Measurements from ENCODE around the gene LRCH1. TPM values are rescaled to one million over a fixed set of nuclear protein-coding genes. Genes with fewer than 3 reads are reported as not detected.

The LRCH1 gene
- total RNA-seq, 4 donors from 2014 or later = 13.6 to 29.7 (median 18.5) TPM

- peaks cover 0 to 7% (median 0%) of the 10 kb centered on the region in 4 donors for H3K4me1 ChIP-seq
- H3K9me3 ChIP-seq = no peaks in the 10 kb centered on the region
- TF ChIP-seq POLR2A (IDR thresholded peaks at IDR 0.05) (no peak), CTCF (IDR thresholded peaks at IDR 0.05) (no peak)
- H3K27ac ChIP-seq = peak overlapping the region in 1 of 4 donors; percentile 19
- no peaks in the 10 kb centered on the region for H3K27me3 ChIP-seq
- H3K36me3 ChIP-seq = peaks cover 0 to 54% (median 0%) of the 10 kb centered on the region in 3 donors
- no peak for DNase-seq
- H3K4me3 ChIP-seq = no peak overlapping the region
Measured at GRCh38 chr13:46698014-46698413, 145.0 kb downstream of the LRCH1 start.

GRCh38 chr13:46698910-46699460 lies 146.0 kb downstream of the LRCH1 start:
- Histone ChIP-seq H3K27me3 (no peaks in the 10 kb centered on the region), H3K36me3 (peaks cover 0 to 50% (median 0%) of the 10 kb centered on the region in 3 donors), H3K27ac (no peak overlapping the region), H3K4me1 (peaks cover 0 to 7% (median 0%) of the 10 kb centered on the region in 4 donors), H3K9me3 (no peaks in the 10 kb centered on the region), H3K4me3 (no peak overlapping the region)
- DNase-seq = no peak
- TF ChIP-seq POLR2A (IDR thresholded peaks at IDR 0.05) (no peak), CTCF (IDR thresholded peaks at IDR 0.05) (no peak)

GRCh38 chr13:46712524-46712923 lies 159.6 kb downstream of the LRCH1 start:
- no peak for DNase-seq
- no peak overlapping the region for H3K4me3 ChIP-seq
- H3K36me3 ChIP-seq = peaks cover 0 to 49% (median 0%) of the 10 kb centered on the region in 3 donors
- H3K27ac ChIP-seq = no peak overlapping the region
- no peaks in the 10 kb centered on the region for H3K4me1 ChIP-seq
- TF ChIP-seq POLR2A (IDR thresholded peaks at IDR 0.05) (no peak), CTCF (IDR thresholded peaks at IDR 0.05) (no peak)
- H3K9me3 ChIP-seq = no peaks in the 10 kb centered on the region
- H3K27me3 ChIP-seq = no peaks in the 10 kb centered on the region

- Histone ChIP-seq H3K9me3 (no peaks in the 10 kb centered on the region), H3K27ac (no peak overlapping the region), H3K4me1 (no peaks in the 10 kb centered on the region), H3K27me3 (no peaks in the 10 kb centered on the region), H3K4me3 (no peak overlapping the region), H3K36me3 (peaks cover 0 to 39% (median 0%) of the 10 kb centered on the region in 3 donors)
- no peak for DNase-seq
- no peak for TF ChIP-seq CTCF (IDR thresholded peaks at IDR 0.05)
- TF ChIP-seq POLR2A (IDR thresholded peaks at IDR 0.05) = no peak
Measured at GRCh38 chr13:46715363-46715762, 162.4 kb downstream of the LRCH1 start.

- Histone ChIP-seq H3K9me3 (no peaks in the 10 kb centered on the region), H3K4me3 (no peak overlapping the region), H3K27ac (no peak overlapping the region), H3K36me3 (peaks cover 0 to 24% (median 0%) of the 10 kb centered on the region in 3 donors), H3K4me1 (no peaks in the 10 kb centered on the region), H3K27me3 (no peaks in the 10 kb centered on the region)
- no peak for TF ChIP-seq CTCF (IDR thresholded peaks at IDR 0.05)
- no peak for TF ChIP-seq POLR2A (IDR thresholded peaks at IDR 0.05)
- DNase-seq = no peak
Measured at GRCh38 chr13:46716821-46717220, 163.9 kb downstream of the LRCH1 start.
